Liver (tissue), 9 donors: ENCODE results near the gene FN3K. TPM values are rescaled to one million over a fixed set of nuclear protein-coding genes. Genes with fewer than 3 reads are reported as not detected.
A peak's percentile ranks its signal among the peaks of the same experiment; 100 is the strongest.

Source experiments
- DNase-seq: peaks from one replicate; pipeline ENCODE4 v3.0.0-alpha.2; 2017; ENCODE audit warnings: low spot score
- H3K27ac ChIP-seq, 2 donors: one replicate each; pipeline ENCODE4 v1.7.0; 2013; ENCODE audit warnings: inconsistent platforms in 2 of 2, low read length in 2 of 2, control low read depth in 1 of 2, low read depth in 1 of 2, mild to moderate bottlenecking in 1 of 2
- H3K27me3 ChIP-seq, 4 donors: one replicate each; pipeline versions ENCODE4 v1.6.1 to v1.7.0; 2013; ENCODE audit warnings: low read length in 3 of 4, inconsistent platforms in 1 of 4, mild to moderate bottlenecking in 1 of 4, moderate library complexity in 1 of 4; ENCODE audit not compliant: control insufficient read depth in 4 of 4, insufficient read depth in 4 of 4
- H3K36me3 ChIP-seq, 4 donors: one replicate each; pipeline versions ENCODE4 v1.6.1 to v1.7.0; 2013; ENCODE audit warnings: low read length in 3 of 4, mild to moderate bottlenecking in 3 of 4, low read depth in 1 of 4, moderate library complexity in 1 of 4; ENCODE audit not compliant: control insufficient read depth in 4 of 4, insufficient read depth in 3 of 4
- H3K4me1 ChIP-seq, 4 donors: one replicate each; pipeline versions ENCODE4 v1.6.1 to v1.7.0; 2013; ENCODE audit warnings: low read length in 3 of 4, mild to moderate bottlenecking in 3 of 4, moderate library complexity in 1 of 4; ENCODE audit not compliant: control insufficient read depth in 4 of 4, insufficient read depth in 4 of 4
- H3K4me3 ChIP-seq, 3 donors: one replicate each; pipeline versions ENCODE4 v1.6.1 to v1.7.0; 2013; ENCODE audit warnings: low read length in 3 of 3, control low read depth in 1 of 3, low read depth in 1 of 3, mild to moderate bottlenecking in 1 of 3
- H3K9ac ChIP-seq, 2 donors: one replicate each; pipeline ENCODE4 v1.7.0; 2013; ENCODE audit warnings: low read length in 2 of 2, mild to moderate bottlenecking in 2 of 2, moderate library complexity in 2 of 2, control low read depth in 1 of 2, low read depth in 1 of 2
- H3K9me3 ChIP-seq, 4 donors: one replicate each; pipeline versions ENCODE4 v1.6.1 to v1.7.0; 2013; ENCODE audit warnings: low read length in 3 of 4; ENCODE audit not compliant: control insufficient read depth in 4 of 4
- ATF3 ChIP-seq: IDR thresholded peaks from 2 replicates; pipeline ENCODE4 v1.6.1; 2016; ENCODE audit warnings: antibody characterized with exemption
- EGR1 ChIP-seq, 2 donors: IDR thresholded peaks; 2 replicates each; pipeline ENCODE4 v1.6.1; 2016 to 2018; ENCODE audit warnings: antibody characterized with exemption in 2 of 2, low read depth in 2 of 2
- FOXA1 ChIP-seq: IDR thresholded peaks from 2 replicates; pipeline ENCODE4 v1.6.1; 2016; ENCODE audit warnings: antibody characterized with exemption
- FOXA2 ChIP-seq: IDR thresholded peaks from 2 replicates; pipeline ENCODE4 v1.6.1; 2016; ENCODE audit warnings: antibody characterized with exemption
- GABPA ChIP-seq, 2 donors: IDR thresholded peaks in 1 of 2; conservative IDR thresholded peaks in 1 of 2; 2 replicates each; pipeline ENCODE4 v1.6.1; 2016; ENCODE audit warnings: antibody characterized with exemption in 2 of 2, mild to moderate bottlenecking in 1 of 2, moderate library complexity in 1 of 2
- HNF4A ChIP-seq, 2 donors: conservative IDR thresholded peaks; 2 replicates each; pipeline ENCODE4 v1.6.1; 2016; ENCODE audit warnings: antibody characterized with exemption in 2 of 2, mild to moderate bottlenecking in 2 of 2
- JUND ChIP-seq, 2 donors: IDR thresholded peaks; 2 replicates each; pipeline ENCODE4 v1.6.1; 2016; ENCODE audit warnings: antibody characterized with exemption in 2 of 2
- MAX ChIP-seq: IDR thresholded peaks from 2 replicates; pipeline ENCODE4 v1.6.1; 2016; ENCODE audit warnings: antibody characterized with exemption
- NR2F2 ChIP-seq: IDR thresholded peaks from 2 replicates; pipeline ENCODE4 v1.6.1; 2016; ENCODE audit warnings: antibody characterized with exemption
- RAD21 ChIP-seq, 2 donors: IDR thresholded peaks; 2 replicates each; pipeline ENCODE4 v1.6.1; 2016; ENCODE audit warnings: antibody characterized with exemption in 2 of 2, mild to moderate bottlenecking in 2 of 2
- REST ChIP-seq: IDR thresholded peaks from 2 replicates; pipeline ENCODE4 v1.6.1; 2016; ENCODE audit warnings: antibody characterized with exemption, mild to moderate bottlenecking
- RXRA ChIP-seq, 2 donors: IDR thresholded peaks; 2 replicates each; pipeline ENCODE4 v1.6.1; 2017 to 2018; ENCODE audit warnings: antibody characterized with exemption in 2 of 2, mild to moderate bottlenecking in 1 of 2
- SP1 ChIP-seq: IDR thresholded peaks from 2 replicates; pipeline ENCODE4 v1.6.1; 2018; ENCODE audit warnings: antibody characterized with exemption, mild to moderate bottlenecking
- TAF1 ChIP-seq: conservative IDR thresholded peaks from 2 replicates; pipeline ENCODE4 v1.6.1; 2016; ENCODE audit warnings: antibody characterized with exemption, mild to moderate bottlenecking
- YY1 ChIP-seq: IDR thresholded peaks from 2 replicates; pipeline ENCODE4 v1.6.1; 2016; ENCODE audit warnings: antibody characterized with exemption, mild to moderate bottlenecking
- ZBTB33 ChIP-seq: IDR thresholded peaks from 2 replicates; pipeline ENCODE4 v1.6.1; 2016; ENCODE audit warnings: antibody characterized with exemption
- WGBS: extraction: QIAGEN DNeasy Blood & Tissue Kit; methylation state at CpG from one replicate; pipeline ENCODE4 v1.1.7; 2013; 5-methylcytosine and 5-hydroxymethylcytosine counted together
- polyA plus RNA-seq, 2 donors: library from polyadenylated mRNA; stranded (reverse) in 1 of 2; unstranded in 1 of 2; fragments of 200-250 nt in 1 of 2; fragments of >200 nt in 1 of 2; fragmentation: Nextera tagmentation in 1 of 2; extraction: Ambion mirVana in 1 of 2; gene quantifications; one replicate each; pipeline versions ENCODE4 v1.2.1 to v1.2.3, GENCODE V29; 2013 to 2015
- total RNA-seq, 2 donors: library from RNA; depleted of rRNA; stranded (reverse); fragments of >200 nt; gene quantifications; one replicate each; pipeline ENCODE4 v1.2.3, GENCODE V29; 2014
- donor health status: healthy.
- donor health status: healthy.
- donor health status: healthy.
- donor health status: healthy.
- donor health status: healthy.

FN3K gene
- total and polyA plus RNA-seq, 4 donors, result 18.4 to 28.7 (median 22.9) TPM

GRCh38 chr17:82793974-82794630, 58.7 kb downstream of the FN3K start:
- 94% methylated on average over 15 of the region's 15 CpGs for WGBS
- Histone ChIP-seq H3K27me3 (no peaks in the 10 kb centered on the region), H3K36me3 (peaks cover 0 to 4% (median under 1%) of the 10 kb centered on the region in 4 donors), H3K4me1 (no peaks in the 10 kb centered on the region), H3K9me3 (no peaks in the 10 kb centered on the region), H3K27ac (no peak overlapping the region), H3K9ac (no peak overlapping the region), H3K4me3 (no peak overlapping the region)
- no peak for TF ChIP-seq EGR1 (IDR thresholded peaks at IDR 0.05; ENCODE audit: low read depth in 2 of 2)
- TF ChIP-seq SP1, result no peak
- TF ChIP-seq YY1, result no peak
- TF ChIP-seq RXRA (IDR thresholded peaks at IDR 0.05), result no peak
- TF ChIP-seq RAD21 (IDR thresholded peaks at IDR 0.05), result no peak
- no peak for DNase-seq

- no peaks in the 10 kb centered on the region for H3K4me1 ChIP-seq
- DNase-seq, result no peak
- H3K36me3 ChIP-seq, result peaks cover 0 to 4% (median 2%) of the 10 kb centered on the region in 4 donors
- no peak overlapping the region for H3K4me3 ChIP-seq
- H3K9ac ChIP-seq, result no peak overlapping the region
- no peaks in the 10 kb centered on the region for H3K27me3 ChIP-seq
- H3K27ac ChIP-seq, result no peak overlapping the region
- no peak for TF ChIP-seq FOXA2
- TF ChIP-seq NR2F2, result peak; percentile 10
- no peak for TF ChIP-seq ATF3
- no peak for TF ChIP-seq SP1
- TF ChIP-seq RXRA (IDR thresholded peaks at IDR 0.05), result no peak
- TF ChIP-seq FOXA1, result no peak
- no peak for TF ChIP-seq GABPA (IDR thresholded peaks at IDR 0.05 in 1 of 2, conservative IDR thresholded peaks at IDR 0.05 in 1 of 2)
- TF ChIP-seq HNF4A (conservative IDR thresholded peaks at IDR 0.05), result no peak
- WGBS, result 90% methylated on average over 18 of the region's 18 CpGs
- no peaks in the 10 kb centered on the region for H3K9me3 ChIP-seq
Measured at GRCh38 chr17:82794781-82795482, 59.5 kb downstream of the FN3K start.

- H3K27ac ChIP-seq, result no peak overlapping the region
- no peak for TF ChIP-seq SP1
- no peak for DNase-seq
- no peak overlapping the region for H3K9ac ChIP-seq
- H3K4me1 ChIP-seq, result no peaks in the 10 kb centered on the region
- H3K9me3 ChIP-seq, result no peaks in the 10 kb centered on the region
- H3K27me3 ChIP-seq, result no peaks in the 10 kb centered on the region
- H3K4me3 ChIP-seq, result no peak overlapping the region
- 92% methylated on average over 14 of the region's 14 CpGs for WGBS
- H3K36me3 ChIP-seq, result peaks cover 0 to 6% (median 2%) of the 10 kb centered on the region in 4 donors
Measured at GRCh38 chr17:82795615-82796014, 60.2 kb downstream of the FN3K start.

- Histone ChIP-seq H3K4me3 (no peak overlapping the region), H3K27me3 (no peaks in the 10 kb centered on the region), H3K36me3 (peaks cover 0 to 6% (median 2%) of the 10 kb centered on the region in 4 donors), H3K9me3 (no peaks in the 10 kb centered on the region), H3K4me1 (no peaks in the 10 kb centered on the region), H3K9ac (no peak overlapping the region), H3K27ac (no peak overlapping the region)
- 98% methylated on average over 9 of the region's 9 CpGs for WGBS
- no peak for TF ChIP-seq GABPA (IDR thresholded peaks at IDR 0.05 in 1 of 2, conservative IDR thresholded peaks at IDR 0.05 in 1 of 2)
- no peak for TF ChIP-seq HNF4A (conservative IDR thresholded peaks at IDR 0.05)
- no peak for TF ChIP-seq FOXA1
- no peak for TF ChIP-seq RXRA (IDR thresholded peaks at IDR 0.05)
- no peak for TF ChIP-seq ZBTB33
- TF ChIP-seq FOXA2, result no peak
- no peak for TF ChIP-seq JUND (IDR thresholded peaks at IDR 0.05)
- TF ChIP-seq REST, result no peak
- no peak for TF ChIP-seq EGR1 (IDR thresholded peaks at IDR 0.05; ENCODE audit: low read depth in 2 of 2)
- no peak for TF ChIP-seq TAF1
- TF ChIP-seq MAX, result no peak
- DNase-seq, result no peak
Measured at GRCh38 chr17:82797061-82797460, 61.6 kb downstream of the FN3K start.
